Activated CD4-positive, alpha-beta T cell treated with anti-CD3 and anti-CD28 coated beads, Interleukin-2, amount 10 ng/mL, durations not matched to agents 24 days and 14 days (primary cell): ENCODE results near the gene STK39. TPM values are rescaled to one million over a fixed set of nuclear protein-coding genes. Genes with fewer than 3 reads are reported as not detected.
A peak's percentile ranks its signal among the peaks of the same experiment; 100 is the strongest.
"Not testable (repeated sequence)": the region's sequence is repeated elsewhere in the genome, so short reads cannot be mapped to it uniquely, and the experiment has no call there.

Source experiments
- DNase-seq: peaks from one replicate; pipeline ENCODE4 v3.0.0; 2022
- H3K27ac Mint-ChIP-seq: one replicate; pipeline ENCODE4 v1.8.0; 2022; ENCODE audit warnings: mild to moderate bottlenecking, mixed read lengths
- H3K27me3 Mint-ChIP-seq: one replicate; pipeline ENCODE4 v1.8.0; 2022; ENCODE audit warnings: mixed read lengths
- H3K36me3 Mint-ChIP-seq: one replicate; pipeline ENCODE4 v1.8.0; 2022; ENCODE audit warnings: low read depth, mild to moderate bottlenecking, mixed read lengths
- H3K4me1 Mint-ChIP-seq: one replicate; pipeline ENCODE4 v1.8.0; 2021; ENCODE audit warnings: mixed read lengths
- H3K4me3 Mint-ChIP-seq: one replicate; pipeline ENCODE4 v1.8.0; 2022; ENCODE audit warnings: mild to moderate bottlenecking, moderate library complexity, mixed read lengths
- H3K9me3 Mint-ChIP-seq: one replicate; pipeline ENCODE4 v1.8.0; 2021; ENCODE audit warnings: mixed read lengths
- intact Hi-C: fragments of 100-400 bp; cut with micrococcal nuclease; formaldehyde crosslinking; loops from one replicate; pipeline ENCODE4 v1.15.1; 2023
- total RNA-seq: library from RNA; stranded (reverse); gene quantifications from 2 replicates; pipeline ENCODE4 v1.2.3, GENCODE V29; 2022

Gene STK39
- total RNA-seq, 1 donor from 2014 or later = 40.9 TPM

GRCh38 chr2:168044579-168044978 is 202.8 kb downstream of the STK39 start:
- DNase-seq = no peak
- Mint-ChIP-seq H3K36me3 (peaks cover 9% of the 10 kb centered on the region), H3K4me3 (no peak overlapping the region), H3K4me1 (peaks cover 5% of the 10 kb centered on the region), H3K27ac (no peak overlapping the region), H3K9me3 (no peaks in the 10 kb centered on the region), H3K27me3 (no peaks in the 10 kb centered on the region)
- intact Hi-C loops = no loop called here

- no peak overlapping the region for H3K4me3 Mint-ChIP-seq
- peaks cover 9% of the 10 kb centered on the region for H3K36me3 Mint-ChIP-seq
- no peaks in the 10 kb centered on the region for H3K9me3 Mint-ChIP-seq
- intact Hi-C loops = no loop called here
- no peak for DNase-seq
- H3K4me1 Mint-ChIP-seq = peaks cover 5% of the 10 kb centered on the region
- H3K27ac Mint-ChIP-seq = no peak overlapping the region
- no peaks in the 10 kb centered on the region for H3K27me3 Mint-ChIP-seq
These were observed 203.2 kb downstream of the STK39 start for GRCh38 chr2:168044176-168044575.

- H3K27ac Mint-ChIP-seq, H3K4me3 Mint-ChIP-seq, H3K9me3 Mint-ChIP-seq, intact Hi-C loops, H3K27me3 Mint-ChIP-seq, H3K36me3 Mint-ChIP-seq, DNase-seq, H3K4me1 Mint-ChIP-seq: not testable (repeated sequence)
These were observed 205.1 kb downstream of the STK39 start for GRCh38 chr2:168042127-168042824.

- DNase-seq = no peak
- Mint-ChIP-seq H3K4me3 (no peak overlapping the region), H3K4me1 (peaks cover 4% of the 10 kb centered on the region), H3K27me3 (no peaks in the 10 kb centered on the region), H3K9me3 (no peaks in the 10 kb centered on the region), H3K27ac (no peak overlapping the region), H3K36me3 (peaks cover 14% of the 10 kb centered on the region)
- intact Hi-C loops = no loop called here
These were observed 207.5 kb downstream of the STK39 start for GRCh38 chr2:168039881-168040280.

- Mint-ChIP-seq H3K27ac (no peak overlapping the region), H3K9me3 (no peaks in the 10 kb centered on the region), H3K36me3 (peaks cover 16% of the 10 kb centered on the region), H3K4me1 (peaks cover 4% of the 10 kb centered on the region), H3K4me3 (no peak overlapping the region), H3K27me3 (no peaks in the 10 kb centered on the region)
- no peak for DNase-seq
- intact Hi-C loops = no loop called here
These were observed 209.6 kb downstream of the STK39 start for GRCh38 chr2:168037778-168038177.

GRCh38 chr2:168035458-168035857 is 211.9 kb downstream of the STK39 start:
- H3K27ac Mint-ChIP-seq = no peak overlapping the region
- H3K9me3 Mint-ChIP-seq = no peaks in the 10 kb centered on the region
- intact Hi-C loops = no loop called here

GRCh38 chr2:168034616-168035015 is 212.8 kb downstream of the STK39 start:
- Mint-ChIP-seq H3K27ac (no peak overlapping the region), H3K36me3 (peaks cover 13% of the 10 kb centered on the region), H3K4me1 (peaks cover 6% of the 10 kb centered on the region), H3K4me3 (no peak overlapping the region), H3K9me3 (no peaks in the 10 kb centered on the region), H3K27me3 (no peaks in the 10 kb centered on the region)
- no peak for DNase-seq
- intact Hi-C loops = no loop called here

More at GRCh38 chr2:168035458-168035857, 211.9 kb downstream of the STK39 start:
- Mint-ChIP-seq H3K4me1 (peaks cover 6% of the 10 kb centered on the region), H3K4me3 (no peak overlapping the region), H3K36me3 (peaks cover 16% of the 10 kb centered on the region), H3K27me3 (no peaks in the 10 kb centered on the region)
- DNase-seq = peak; percentile 38

GRCh38 chr2:168033966-168034365 is 213.4 kb downstream of the STK39 start:
- Mint-ChIP-seq H3K27me3 (no peaks in the 10 kb centered on the region), H3K4me1 (peaks cover 6% of the 10 kb centered on the region), H3K4me3 (no peak overlapping the region), H3K36me3 (peaks cover 13% of the 10 kb centered on the region), H3K9me3 (no peaks in the 10 kb centered on the region), H3K27ac (no peak overlapping the region)
- DNase-seq = no peak
- intact Hi-C loops = no loop called here

- Mint-ChIP-seq H3K4me1 (peaks cover 6% of the 10 kb centered on the region), H3K36me3 (peaks cover 12% of the 10 kb centered on the region), H3K9me3 (no peaks in the 10 kb centered on the region), H3K4me3 (no peak overlapping the region), H3K27ac (no peak overlapping the region), H3K27me3 (no peaks in the 10 kb centered on the region)
- no peak for DNase-seq
- intact Hi-C loops = no loop called here
These were observed 215.3 kb downstream of the STK39 start for GRCh38 chr2:168032091-168032490.

- peaks cover 12% of the 10 kb centered on the region for H3K36me3 Mint-ChIP-seq
- H3K4me1 Mint-ChIP-seq = peaks cover 6% of the 10 kb centered on the region
- H3K9me3 Mint-ChIP-seq = no peaks in the 10 kb centered on the region
- intact Hi-C loops = no loop called here
- DNase-seq = no peak
- no peaks in the 10 kb centered on the region for H3K27me3 Mint-ChIP-seq
- H3K27ac Mint-ChIP-seq = no peak overlapping the region
- no peak overlapping the region for H3K4me3 Mint-ChIP-seq
These were observed 216.4 kb downstream of the STK39 start for GRCh38 chr2:168030862-168031624.

- Mint-ChIP-seq H3K27ac (no peak overlapping the region), H3K36me3 (peaks cover 4% of the 10 kb centered on the region), H3K9me3 (no peaks in the 10 kb centered on the region), H3K4me3 (no peak overlapping the region), H3K4me1 (peaks cover 8% of the 10 kb centered on the region), H3K27me3 (no peaks in the 10 kb centered on the region)
- intact Hi-C loops = no loop called here
- DNase-seq = no peak
These were observed 218.3 kb downstream of the STK39 start for GRCh38 chr2:168029071-168029470.

- peaks cover 8% of the 10 kb centered on the region for H3K4me1 Mint-ChIP-seq
- intact Hi-C loops = no loop called here
- H3K9me3 Mint-ChIP-seq = no peaks in the 10 kb centered on the region
- peaks cover 4% of the 10 kb centered on the region for H3K36me3 Mint-ChIP-seq
- no peaks in the 10 kb centered on the region for H3K27me3 Mint-ChIP-seq
- no peak overlapping the region for H3K4me3 Mint-ChIP-seq
- peak; percentile 30 for DNase-seq
- no peak overlapping the region for H3K27ac Mint-ChIP-seq
These were observed 219.0 kb downstream of the STK39 start for GRCh38 chr2:168028362-168028761.

GRCh38 chr2:168025487-168026202 is 221.8 kb downstream of the STK39 start:
- DNase-seq = no peak
- Mint-ChIP-seq H3K27ac (no peak overlapping the region), H3K36me3 (no peaks in the 10 kb centered on the region), H3K4me1 (peaks cover 2% of the 10 kb centered on the region), H3K27me3 (no peaks in the 10 kb centered on the region), H3K4me3 (no peak overlapping the region), H3K9me3 (no peaks in the 10 kb centered on the region)
- intact Hi-C loops = no loop called here

GRCh38 chr2:168024459-168024858 is 222.9 kb downstream of the STK39 start:
- peaks cover 2% of the 10 kb centered on the region for H3K4me1 Mint-ChIP-seq
- H3K4me3 Mint-ChIP-seq = no peak overlapping the region
- DNase-seq = no peak
- no peaks in the 10 kb centered on the region for H3K9me3 Mint-ChIP-seq
- no peaks in the 10 kb centered on the region for H3K27me3 Mint-ChIP-seq
- no peaks in the 10 kb centered on the region for H3K36me3 Mint-ChIP-seq
- H3K27ac Mint-ChIP-seq = no peak overlapping the region
- intact Hi-C loops = no loop called here
